Stimulated activated CD8-positive, alpha-beta memory T cell treated with anti-CD3 and anti-CD28 coated beads, Interleukin-12 subunit alpha, Interleukin-12 subunit beta, amount 100 ng/mL, for 1 hour (primary cell): ENCODE results near the gene ASB11.

Experiments
- DNase-seq: peaks from one replicate; pipeline ENCODE4 v3.0.0-alpha.2; 2020; ENCODE audit warnings: low read depth

The ASB11 gene

GRCh38 chrX:15315509-15315908, at the start of gene ASB11:
Gene ASB11 (minus strand): TSS chrX:15315640. CDS start chrX:15315605, 35 bp downstream.
- no peak for DNase-seq

DNA sequence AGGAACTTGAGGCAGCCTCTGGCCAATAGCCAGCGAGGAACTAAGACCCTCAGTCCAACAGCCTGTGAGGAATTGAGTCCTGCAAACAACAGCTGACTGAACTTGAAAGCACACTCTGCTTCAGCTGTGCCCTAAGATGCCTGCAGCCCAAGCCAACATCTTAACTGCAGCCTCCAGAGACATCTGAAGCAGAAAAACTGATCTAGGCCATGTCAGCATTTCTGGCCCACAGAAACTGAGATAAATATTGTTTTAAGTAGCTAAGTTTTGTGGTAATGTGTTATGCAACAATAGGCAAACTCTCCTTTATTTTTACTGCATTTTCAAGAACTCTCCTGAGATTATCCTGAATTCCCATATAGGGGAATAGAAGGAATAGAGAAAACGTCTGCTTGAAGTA, 44.3 kb upstream of the ASB11 start:
- no peak for DNase-seq

DNA sequence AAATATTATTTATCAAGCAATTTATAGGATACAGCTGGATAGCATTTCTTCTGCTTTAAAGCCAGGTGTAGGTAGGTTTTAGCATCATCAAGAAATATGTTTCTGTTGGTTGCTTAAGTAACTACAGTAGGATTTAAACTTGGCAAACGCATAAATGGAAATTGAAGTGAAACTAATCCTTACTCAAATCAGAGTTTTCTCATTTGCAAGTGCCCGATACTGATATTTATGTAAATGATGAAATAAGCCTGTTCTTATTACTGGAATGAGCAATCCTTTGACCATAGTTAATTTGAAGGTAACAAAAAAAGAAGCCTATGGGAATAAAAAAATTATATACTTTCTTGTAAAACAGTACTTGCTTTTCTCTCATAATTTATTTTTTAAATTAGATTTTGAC, 43.1 kb upstream of the ASB11 start:
- DNase-seq, result no peak

DNA sequence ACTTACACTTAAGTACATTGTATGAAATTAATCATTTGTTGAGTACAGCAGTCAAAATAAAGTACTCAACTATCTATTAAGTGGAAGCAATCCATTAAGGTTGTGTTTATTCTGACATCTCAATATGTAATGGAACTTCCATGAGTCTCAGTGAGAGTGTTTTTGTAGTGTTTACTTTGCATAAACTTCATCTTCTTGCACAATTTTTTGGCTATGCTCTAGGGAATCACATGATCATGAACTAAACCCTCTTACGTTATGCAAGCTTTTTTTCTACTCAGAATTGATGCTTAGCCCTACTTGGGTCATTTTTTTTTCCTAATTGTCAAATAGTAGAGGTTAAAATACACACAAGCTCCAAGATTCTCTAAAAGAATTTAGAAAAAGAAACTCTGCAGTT, 41.0 kb upstream of the ASB11 start:
- no peak for DNase-seq

GRCh38 chrX:15350329-15350996, 35.0 kb upstream of the ASB11 start:
- no peak for DNase-seq

DNA sequence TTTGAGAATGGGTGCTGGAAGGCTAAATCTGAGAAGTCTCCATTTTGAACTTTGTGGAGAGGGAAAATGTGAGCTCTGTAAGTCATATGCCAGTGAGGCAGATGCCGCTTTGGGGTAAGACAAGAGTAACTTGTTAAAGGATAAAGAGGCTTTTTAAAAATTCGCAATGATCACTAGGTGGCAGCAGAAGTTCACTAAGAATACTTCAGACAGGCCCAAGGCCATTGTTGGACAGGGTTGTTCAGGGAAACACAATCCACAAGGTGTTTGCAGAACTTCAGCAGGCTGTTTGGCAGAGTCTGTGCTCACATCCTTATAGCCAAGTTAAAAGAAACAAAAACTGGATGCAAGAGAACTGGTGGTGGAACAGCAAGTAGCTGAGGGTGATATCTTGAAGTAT, 33.6 kb upstream of the ASB11 start:
- DNase-seq, result no peak

- no peak for DNase-seq
Measured at GRCh38 chrX:15345976-15346375, 30.5 kb upstream of the ASB11 start.

DNA sequence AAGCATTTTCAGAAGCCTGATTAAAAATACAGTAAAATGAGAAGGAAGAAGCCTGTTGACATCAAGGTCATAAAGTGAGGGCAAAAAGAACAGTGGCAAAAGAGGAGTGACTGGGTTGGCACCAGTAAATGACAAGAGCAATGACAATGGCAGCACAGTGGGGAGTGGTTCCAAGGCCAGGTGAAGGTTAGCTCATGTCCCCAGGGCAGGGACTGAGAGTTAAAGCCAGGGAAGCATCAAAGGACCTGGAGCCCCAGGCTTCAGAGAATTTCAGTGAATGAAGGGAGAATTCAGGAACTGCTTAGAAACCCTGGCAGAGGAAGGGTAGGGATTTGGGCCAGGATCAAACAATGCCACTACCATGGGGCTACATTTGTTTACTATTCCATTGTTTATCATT, 28.7 kb upstream of the ASB11 start:
- DNase-seq, result no peak

- DNase-seq, result no peak
Measured at GRCh38 chrX:15343075-15343476, 27.6 kb upstream of the ASB11 start.

DNA sequence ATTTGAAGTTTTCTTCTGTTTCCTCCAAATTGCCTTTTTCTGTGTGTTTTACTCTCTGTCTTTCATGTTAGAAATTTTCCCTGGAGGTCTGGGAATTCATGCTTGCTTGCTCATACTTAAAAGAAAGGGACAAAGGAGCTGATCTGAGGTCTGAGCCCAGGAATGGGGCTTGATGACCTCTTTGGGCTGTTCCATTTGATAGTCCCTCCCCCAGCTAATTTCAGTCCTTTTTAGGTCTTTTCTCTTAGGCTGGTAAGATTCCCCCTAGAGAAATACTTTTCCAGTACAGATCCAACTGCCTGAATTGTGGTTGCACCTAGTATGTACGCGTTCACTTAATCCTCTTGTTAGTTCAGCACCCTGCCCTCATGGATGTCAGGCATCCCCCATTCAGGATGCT, 25.4 kb upstream of the ASB11 start:
- no peak for DNase-seq

GRCh38 chrX:15336023-15336413, 20.6 kb upstream of the ASB11 start:
- DNase-seq, result peak; percentile 10

DNA sequence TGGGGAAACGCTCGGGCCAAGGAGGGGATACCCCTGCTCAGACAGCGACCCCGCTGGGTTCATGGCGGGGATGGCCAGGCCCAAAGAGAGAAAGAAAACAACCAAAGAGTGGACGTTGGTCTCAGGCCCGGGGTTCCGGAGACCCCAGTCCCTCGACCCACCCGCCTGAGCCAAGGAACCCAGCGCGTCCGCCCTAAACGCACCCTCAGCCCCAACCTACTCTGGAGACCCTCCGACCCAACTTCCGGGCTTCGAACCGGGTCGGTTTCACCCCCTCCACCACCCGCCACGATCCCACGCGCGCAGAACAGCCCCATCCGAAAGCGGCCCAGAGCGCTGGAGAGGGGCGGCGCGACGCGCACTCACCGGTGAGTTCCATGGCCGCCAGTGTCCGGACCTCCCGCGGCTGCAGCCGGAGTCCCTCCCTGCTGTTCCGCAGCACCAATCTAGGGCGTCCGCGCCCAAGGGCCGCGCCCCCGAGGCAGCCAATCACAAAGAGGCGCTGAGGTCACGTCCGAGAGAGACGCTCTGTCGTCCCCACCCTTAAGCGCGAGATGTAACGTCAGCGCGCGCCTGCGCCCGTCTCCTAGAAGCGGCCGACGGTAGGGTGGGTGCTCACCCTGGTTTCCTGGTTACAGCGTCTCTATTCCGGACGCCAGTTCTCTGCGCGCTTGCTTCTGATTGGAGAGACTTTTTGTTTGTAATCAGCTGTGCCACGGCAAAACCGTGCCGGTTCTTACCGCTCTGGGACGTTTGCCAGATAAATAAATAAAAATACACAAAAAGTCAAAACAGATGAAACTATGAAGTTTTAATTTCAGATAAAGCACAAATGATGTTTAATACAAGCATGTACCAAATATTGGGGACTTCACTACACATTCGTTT, 19.9 kb upstream of the ASB11 start, which contains the start of gene PIGA:
TSS of gene PIGA (minus strand) at position 389 of the 888 bp plus-strand sequence. CDS start 3,593 bp downstream, outside the sequence.
- DNase-seq, result peak; percentile 80

DNA sequence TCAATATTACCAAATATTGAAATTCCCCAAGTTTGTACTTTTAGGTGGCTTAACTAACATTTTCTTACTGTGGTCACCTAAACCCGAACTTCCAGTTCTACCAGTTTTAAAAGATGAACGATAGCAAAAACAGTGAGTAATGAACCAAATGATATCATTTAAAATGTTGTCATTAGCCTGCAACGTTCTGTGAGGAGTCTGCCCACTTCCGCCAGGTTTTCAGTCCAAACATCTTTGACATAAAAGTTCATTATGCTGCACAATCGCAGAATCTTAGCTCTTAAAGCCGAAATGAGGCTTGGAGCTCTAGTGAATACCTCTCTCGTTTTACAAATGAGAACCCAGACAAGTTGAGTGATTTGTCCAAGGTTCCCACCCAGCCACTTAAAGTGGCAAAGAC, 19.1 kb upstream of the ASB11 start:
- no peak for DNase-seq

DNA sequence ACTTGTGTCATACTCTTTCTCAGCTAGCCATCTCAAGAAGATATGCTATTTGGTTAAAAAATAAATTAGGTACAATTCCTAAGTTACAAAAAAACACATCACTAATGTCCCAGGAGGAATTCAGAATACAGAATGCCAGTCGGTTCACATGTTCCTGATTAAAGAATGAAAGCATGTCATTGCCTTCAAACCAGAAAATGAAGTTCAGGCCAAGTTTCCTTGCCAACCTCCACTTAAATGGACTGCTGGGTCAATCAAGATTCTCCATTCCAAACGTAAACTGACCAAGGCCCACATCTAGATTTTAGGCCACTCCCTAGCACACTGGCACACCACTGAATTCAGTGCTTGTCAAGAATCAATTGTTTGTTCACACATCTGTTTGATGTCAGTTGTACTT, 13.4 kb upstream of the ASB11 start:
- DNase-seq, result no peak

GRCh38 chrX:15328131-15328530, 12.7 kb upstream of the ASB11 start:
- DNase-seq, result no peak

GRCh38 chrX:15322472-15322871, 7.0 kb upstream of the ASB11 start:
- DNase-seq, result no peak

DNA sequence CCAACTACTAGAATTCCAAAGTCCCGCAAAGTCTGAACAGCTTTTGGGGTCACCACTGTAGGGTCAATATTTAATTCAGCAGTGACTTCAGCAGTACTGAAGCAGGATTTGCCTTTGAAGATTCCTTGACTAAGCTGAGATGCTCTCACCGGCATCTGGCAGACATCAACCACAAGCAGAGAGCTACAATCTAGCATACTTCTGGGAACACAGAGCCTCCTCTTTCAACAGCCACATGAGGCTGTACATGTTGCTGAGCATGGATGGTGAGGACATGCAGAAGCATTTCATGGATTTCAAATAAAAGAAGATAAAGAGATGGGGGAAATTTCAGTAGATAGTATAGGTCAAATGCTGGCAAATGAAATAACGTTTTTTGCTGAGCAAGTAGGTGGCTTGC, 6.6 kb upstream of the ASB11 start:
- no peak for DNase-seq

GRCh38 chrX:15321447-15321846, 6.0 kb upstream of the ASB11 start:
- no peak for DNase-seq

GRCh38 chrX:15320297-15320696, 4.9 kb upstream of the ASB11 start:
- DNase-seq, result no peak

DNA sequence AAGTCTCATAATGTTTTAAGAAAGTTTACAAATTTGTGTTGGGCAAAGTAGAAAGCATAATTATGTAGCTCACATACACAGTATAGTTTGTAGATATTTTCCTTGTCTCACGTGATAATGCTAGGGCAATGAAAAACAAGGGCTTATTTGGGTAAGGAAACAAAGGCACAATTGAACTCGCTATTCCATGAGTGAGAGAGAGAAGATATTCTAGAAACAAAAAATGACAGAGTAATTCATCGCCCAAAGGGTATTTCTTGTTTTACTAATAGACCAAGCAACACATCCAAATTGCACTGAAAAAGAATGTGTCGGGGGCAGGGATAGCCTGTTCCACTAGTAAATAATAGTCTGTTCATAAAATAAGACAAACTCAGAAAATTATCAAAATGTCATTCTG, 3.6 kb upstream of the ASB11 start:
- no peak for DNase-seq

DNA sequence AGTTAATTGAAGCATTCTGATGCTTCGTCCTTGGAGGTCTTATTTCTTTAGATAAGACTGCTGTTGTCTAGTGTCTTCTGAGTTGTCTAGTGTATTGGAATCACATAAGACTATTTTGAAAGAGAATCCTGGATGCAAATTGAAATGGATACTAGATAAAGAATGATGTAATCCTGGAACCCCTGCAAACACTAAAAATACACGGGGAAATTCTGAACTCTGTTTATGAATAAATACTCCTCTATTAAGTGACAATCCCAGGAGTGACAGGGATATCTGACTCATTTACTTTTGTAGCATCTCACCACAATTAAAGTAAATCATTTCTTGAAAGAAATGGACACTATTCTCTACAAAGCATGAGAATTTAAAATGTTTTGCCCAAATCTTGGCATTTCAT, 968 bp downstream of the ASB11 start:
- DNase-seq, result no peak

- DNase-seq, result no peak
Measured at GRCh38 chrX:15311119-15311518, 4.3 kb downstream of the ASB11 start.

DNA sequence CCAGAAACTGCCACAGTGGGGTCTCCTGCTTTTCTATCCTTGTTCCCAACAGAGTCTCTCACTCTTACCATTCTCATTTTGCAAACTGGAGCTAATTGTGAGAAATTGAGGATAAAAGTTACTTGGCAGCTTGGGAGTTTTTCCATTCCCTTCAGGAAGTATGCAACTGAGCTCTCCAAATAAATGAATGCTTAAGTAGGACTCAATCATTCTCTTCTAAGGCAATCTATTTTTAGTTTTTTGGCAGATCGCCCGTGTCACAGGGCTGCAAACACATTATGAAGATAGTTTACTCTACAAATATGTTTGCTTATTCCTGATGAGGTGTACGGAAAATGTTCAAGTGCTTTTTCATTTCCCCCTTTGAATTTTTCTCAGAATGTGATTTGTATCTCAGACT, 5.3 kb downstream of the ASB11 start:
- no peak for DNase-seq
